ENCODE measurements around the gene CAMSAP2. TPM values are rescaled to one million over a fixed set of nuclear protein-coding genes. Genes with fewer than 3 reads are reported as not detected.

Gene CAMSAP2
- total and polyA plus RNA-seq, 2 donors (not counting 3 experiments of a cell fraction or from before 2014, with no cell fraction given): 6.7 to 45.5 TPM

- no peak for DNase-seq (ENCODE audit: low read depth, low spot score)
- H2AFZ ChIP-seq (ENCODE audit: low read depth, low read length): no peak overlapping the region
- H3K79me2 ChIP-seq (ENCODE audit: control insufficient read depth, insufficient read depth, low read length): peaks cover 52% of the 10 kb centered on the region
- TF ChIP-seq POLR2AphosphoS5 (IDR thresholded peaks at IDR 0.05; ENCODE audit: insufficient read depth, low read depth, low read length) (no peak), JUN (IDR thresholded peaks at IDR 0.05; ENCODE audit: borderline replicate concordance, insufficient read depth, insufficient read length, low read depth) (no peak), POLR2A (IDR thresholded peaks at IDR 0.05; ENCODE audit: low read depth, low read length) (no peak), MAX (IDR thresholded peaks at IDR 0.05; ENCODE audit: insufficient read depth, insufficient read length) (no peak), MYC (IDR thresholded peaks at IDR 0.05; ENCODE audit: low read depth, low read length) (no peak), EZH2 (IDR thresholded peaks at IDR 0.05; ENCODE audit: borderline replicate concordance, low read depth, low read length, severe bottlenecking) (no peak), CTCF (IDR thresholded peaks at IDR 0.05; ENCODE audit: extremely low read depth in 1 of 2, insufficient read depth in 1 of 2, low read depth in 1 of 2, low read length in 2 of 2) (no peak), FOS (IDR thresholded peaks at IDR 0.05; ENCODE audit: borderline replicate concordance, insufficient read depth, low read length) (no peak), GATA2 (IDR thresholded peaks at IDR 0.05; ENCODE audit: insufficient read depth, insufficient read length, low read depth, low read length) (no peak)
- no peaks in the 10 kb centered on the region for H4K20me1 ChIP-seq (replicated peaks; ENCODE audit: control insufficient read depth, extremely low read depth, insufficient read depth, low read length)
- H3K4me1 ChIP-seq (ENCODE audit: control insufficient read depth, extremely low read depth, insufficient read depth, low read length): no peaks in the 10 kb centered on the region
- no peak overlapping the region for H3K4me2 ChIP-seq (ENCODE audit: insufficient read depth, low read length)
- peaks cover 5 to 11% of the 10 kb centered on the region in 2 experiments for H3K36me3 ChIP-seq (ENCODE audit: control insufficient read depth in 2 of 2, extremely low read depth in 1 of 2, insufficient read depth in 2 of 2, low read length in 2 of 2)
- H3K27ac ChIP-seq (ENCODE audit: insufficient read depth, low read depth, low read length): no peak overlapping the region
- intact Hi-C loops (cut with micrococcal nuclease) (no loop called here), dilution Hi-C loops (cut with MboI; ENCODE audit: extremely low pct_ligation_motif_present, low sequenced_read_pairs) (no loop called here)
- CTCF ChIA-PET: interaction anchor here (1.3 to 7.4 kb wide), 4 partner anchors 33 to 250 kb away, joined by 3 to 67 read pairs (median 6); no protein-coding TSS in a partner anchor
- no peak overlapping the region for H3K9ac ChIP-seq (replicated peaks; ENCODE audit: extremely low read depth, insufficient read depth, low read length)
- H3K4me3 ChIP-seq (replicated peaks in 1 of 3; ENCODE audit: insufficient read depth in 1 of 3, low read depth in 1 of 3, low read length in 3 of 3): no peak overlapping the region
- no peak for FAIRE-seq
- POLR2A ChIA-PET: no interaction called here
- no TSS peak for BruUV-seq (replicated peaks)
- H3K9me3 ChIP-seq (replicated peaks; ENCODE audit: control insufficient read depth, insufficient read depth, low read length): no peaks in the 10 kb centered on the region
- H3K27me3 ChIP-seq (ENCODE audit: control insufficient read depth in 2 of 2, insufficient read depth in 2 of 2, low read length in 2 of 2): no peaks in the 10 kb centered on the region
- H3K9me1 ChIP-seq (replicated peaks; ENCODE audit: control insufficient read depth, extremely low read depth, insufficient read depth, low read length): no peaks in the 10 kb centered on the region
Observed at GRCh38 chr1:200808846-200809245, 70.2 kb downstream of the CAMSAP2 start.

All from endothelial cell of umbilical vein (primary cell).